OCI-LY7 (cell line): ENCODE results near the gene DNAJB14.

Experiments used
- CTCF ChIP-seq: fragments of 200-600 bp; sonication (generic); conservative IDR thresholded peaks from 2 replicates; pipeline ENCODE4 v1.5.1; 2014; ENCODE audit warnings: mild to moderate bottlenecking, antibody characterized with exemption, low read length, moderate library complexity, mixed read lengths
- EZH2phosphoT487 ChIP-seq: fragments of 200-600 bp; sonication (generic); IDR thresholded peaks from 2 replicates; pipeline ENCODE4 v1.6.1; 2018; ENCODE audit warnings: low read depth, borderline replicate concordance, mild to moderate bottlenecking, mixed run types, antibody characterized with exemption, low read length, moderate library complexity, mixed read lengths

- TF ChIP-seq EZH2phosphoT487 (no peak), CTCF (no peak)
Observed at GRCh38 chr4:99961711-99962110, 15.3 kb upstream of the DNAJB14 start.
